Measurements from ENCODE around the gene TOR2A. TPM values are rescaled to one million over a fixed set of nuclear protein-coding genes. Genes with fewer than 3 reads are reported as not detected.

TOR2A gene
- total and polyA plus RNA-seq, 9 of the 15 experiments (the other 6 are each of a cell fraction or from before 2014, with no cell fraction given) = 0.80 to 25.9 (median 11.1) TPM

GRCh38 chr9:127754099-127755060 lies 19.3 kb upstream of the TOR2A start:
- peak; percentile 95 for ATAC-seq
- TF ChIP-seq ATF2 (CRISPR knock-in tag; IDR thresholded peaks at IDR 0.05) (peak; percentile 78), BRF2 (IDR thresholded peaks at IDR 0.05; ENCODE audit: borderline replicate concordance, insufficient read depth, insufficient read length) (no peak), KLF6 (CRISPR knock-in tag; IDR thresholded peaks at IDR 0.05; ENCODE audit: borderline replicate concordance) (no peak), ZBTB17 (CRISPR knock-in tag; IDR thresholded peaks at IDR 0.05) (no peak), RCOR1 (IDR thresholded peaks at IDR 0.05; ENCODE audit: borderline replicate concordance in 1 of 2, low read depth in 2 of 2, low read length in 2 of 2) (peak in 1 of 2 experiments; percentile 87; a peak in 2 of 4 replicates), HDAC2 (IDR thresholded peaks at IDR 0.05) (peak; percentile 48; the same call in 1 of the 2 replicates), TFAP4 (CRISPR knock-in tag; IDR thresholded peaks at IDR 0.05; ENCODE audit: borderline replicate concordance) (0 out of 2 replicates have a peak, but pooled peaks have one; percentile 28), JUN (IDR thresholded peaks at IDR 0.05; ENCODE audit: borderline replicate concordance, low read depth, low read length) (0 out of 2 replicates have a peak, but pooled peaks have one; percentile 9), JUN (CRISPR knock-in tag; IDR thresholded peaks at IDR 0.05; ENCODE audit: borderline replicate concordance) (no peak), ZNF324 (CRISPR knock-in tag; IDR thresholded peaks at IDR 0.05) (no peak), ZBTB1 (CRISPR knock-in tag; IDR thresholded peaks at IDR 0.05; ENCODE audit: borderline replicate concordance, low read depth) (peak; percentile 23; the same call in 1 of the 2 replicates), ZC3H11A (IDR thresholded peaks at IDR 0.05; ENCODE audit: low read depth, low read length) (no peak), ZNF398 (CRISPR knock-in tag; IDR thresholded peaks at IDR 0.05) (no peak), ZC3H4 (CRISPR knock-in tag; IDR thresholded peaks at IDR 0.05; ENCODE audit: borderline replicate concordance) (no peak), HNRNPH1 (optimal IDR thresholded peaks at IDR 0.05; ENCODE audit: low read depth, low read length) (no peak)

More at GRCh38 chr9:127754099-127755060, 19.3 kb upstream of the TOR2A start:
- H3K36me3 ChIP-seq (ENCODE audit: control insufficient read depth, insufficient read depth, low read length) = no peaks in the 10 kb centered on the region
- peaks cover 2 to 34% of the 10 kb centered on the region in 2 experiments; a peak in 3 of 5 replicates for H3K27me3 ChIP-seq (ENCODE audit: control insufficient read depth in 2 of 2, insufficient read depth in 2 of 2, low read length in 2 of 2)
- 9% methylated on average over 39 of the region's 86 CpGs for WGBS (ENCODE audit: insufficient coverage, low coverage, missing lambda C conversion rate)
- CTCF ChIA-PET (ENCODE audit: low intra/inter-chr PET ratio) = no interaction called here
- FAIRE-seq (no peak), DNase-seq (ENCODE audit: extremely low read depth in 1 of 4, low spot score in 3 of 4) (peak; percentile 53 to 93 (median 90))
- BruUV-seq (replicated peaks) = no TSS peak
- POLR2A ChIA-PET = interaction anchor here (0.6 to 1.6 kb wide), 3 partner anchors 9 to 196 kb away, joined by 3 to 6 read pairs (median 3); partner anchors contain the start of genes PTRH1 and TTC16
- H3K9me1 ChIP-seq (ENCODE audit: control insufficient read depth, insufficient read depth, low read length) = no peaks in the 10 kb centered on the region
- in situ Hi-C loops (cut with MboI) = loop anchor here (25.0 kb wide), 1 partner anchor 608 kb away; the partner anchor contains the start of gene URM1
- intact Hi-C loops (cut with micrococcal nuclease) = no loop called here
- H3K27ac ChIP-seq (ENCODE audit: extremely low read depth, low read depth, low read length) = no peak overlapping the region
- H3K9me3 ChIP-seq (replicated peaks; ENCODE audit: control insufficient read depth, insufficient read depth, low read depth, low read length) = no peaks in the 10 kb centered on the region
- H3K79me2 ChIP-seq (ENCODE audit: control insufficient read depth, insufficient read depth, low read length) = no peaks in the 10 kb centered on the region
- peaks cover 8 to 22% of the 10 kb centered on the region in 2 experiments; a peak in 4 of 5 replicates for H3K4me1 ChIP-seq (replicated peaks in 1 of 2; ENCODE audit: control insufficient read depth in 2 of 2, insufficient read depth in 2 of 2, low read length in 2 of 2)
- H3K4me2 ChIP-seq (ENCODE audit: insufficient read depth, low read length) = no peak overlapping the region
- H2AFZ ChIP-seq (ENCODE audit: low read depth, low read length) = no peak overlapping the region
- H3K9ac ChIP-seq (ENCODE audit: insufficient read depth in 1 of 2, low read depth in 2 of 2, low read length in 2 of 2) = no peak overlapping the region
- peaks cover 19% of the 10 kb centered on the region for H4K20me1 ChIP-seq (replicated peaks; ENCODE audit: control insufficient read depth, insufficient read depth, low read length)
- H3K4me3 ChIP-seq = no peak overlapping the region
